NCI-H1092 (cell line): ENCODE data around the gene PARD3B.

ENCODE experiments used
- DNase-seq: peaks from one replicate; lab custom pipeline; 2025; lab: John Stamatoyannopoulos, UW

Gene PARD3B

DNA sequence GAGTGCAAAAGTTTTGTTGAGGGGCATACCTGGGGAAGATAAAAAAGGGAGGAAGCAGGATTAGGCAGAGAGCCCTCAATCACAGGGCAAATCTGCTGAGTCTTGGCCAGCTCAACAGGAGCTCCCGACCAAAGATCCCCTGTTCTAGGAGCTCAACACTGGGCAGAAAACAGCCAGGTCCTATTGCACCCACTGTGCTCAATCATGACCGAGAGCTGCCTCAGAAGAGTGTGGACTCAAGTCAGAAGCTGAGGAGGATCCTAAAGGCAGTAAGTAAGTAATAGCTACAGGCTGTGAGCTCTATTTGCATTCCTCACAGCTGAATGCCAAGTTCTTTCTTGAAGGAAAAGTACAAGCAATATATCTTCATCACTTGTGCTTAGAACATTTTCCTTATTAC is 802.6 kb downstream of the PARD3B start:
- no peak for DNase-seq

DNA sequence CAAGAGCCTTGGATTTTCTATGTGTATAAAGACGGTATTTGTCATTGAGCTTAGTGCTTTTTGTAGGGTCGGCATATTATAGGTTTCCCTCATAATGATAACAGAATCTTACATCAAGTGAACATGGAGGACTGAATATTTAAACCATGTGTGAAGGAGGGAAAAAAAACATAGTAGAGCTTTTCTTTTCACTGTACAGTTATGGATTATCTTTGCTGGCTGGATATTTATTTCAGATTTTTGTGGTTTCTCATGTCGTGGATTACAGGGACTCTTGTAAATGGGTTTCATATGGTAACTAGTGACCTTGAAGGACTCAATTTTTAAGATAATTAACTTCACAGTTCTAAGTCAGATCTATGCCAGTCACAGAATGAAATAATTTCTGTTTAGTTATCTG is 806.8 kb downstream of the PARD3B start:
- DNase-seq = no peak

- no peak for DNase-seq
These were observed 807.3 kb downstream of the PARD3B start for GRCh38 chr2:205352593-205352992.

- no peak for DNase-seq
These were observed 812.5 kb downstream of the PARD3B start for GRCh38 chr2:205357732-205358131.

- no peak for DNase-seq
These were observed 813.1 kb downstream of the PARD3B start for GRCh38 chr2:205358351-205358815.

- DNase-seq = no peak
These were observed 816.0 kb downstream of the PARD3B start for GRCh38 chr2:205361272-205361671.

DNA sequence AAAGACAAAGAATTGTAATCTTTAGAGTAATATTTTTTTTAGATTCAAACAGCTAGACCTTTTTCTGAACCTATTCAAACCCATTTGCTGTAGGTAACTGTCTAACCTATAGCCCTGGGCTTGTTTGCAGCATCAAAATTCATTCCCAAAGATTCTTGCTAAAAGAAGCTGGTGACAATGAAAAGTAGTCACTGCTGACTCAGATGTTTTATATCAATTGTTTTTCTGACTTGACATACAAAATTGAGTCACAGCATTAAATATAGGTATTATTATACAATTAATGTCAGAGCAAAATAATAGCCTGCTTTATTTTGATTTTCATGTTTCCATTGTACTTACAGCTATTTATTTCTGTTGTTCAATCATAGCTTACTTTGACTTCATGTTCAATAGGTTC is 816.7 kb downstream of the PARD3B start:
- DNase-seq = no peak

- DNase-seq = no peak
These were observed 819.0 kb downstream of the PARD3B start for GRCh38 chr2:205364261-205364660.

- no peak for DNase-seq
These were observed 821.2 kb downstream of the PARD3B start for GRCh38 chr2:205366336-205367060.

GRCh38 chr2:205367331-205367935 is 822.2 kb downstream of the PARD3B start:
- no peak for DNase-seq

- DNase-seq = no peak
These were observed 824.5 kb downstream of the PARD3B start for GRCh38 chr2:205369813-205370212.

DNA sequence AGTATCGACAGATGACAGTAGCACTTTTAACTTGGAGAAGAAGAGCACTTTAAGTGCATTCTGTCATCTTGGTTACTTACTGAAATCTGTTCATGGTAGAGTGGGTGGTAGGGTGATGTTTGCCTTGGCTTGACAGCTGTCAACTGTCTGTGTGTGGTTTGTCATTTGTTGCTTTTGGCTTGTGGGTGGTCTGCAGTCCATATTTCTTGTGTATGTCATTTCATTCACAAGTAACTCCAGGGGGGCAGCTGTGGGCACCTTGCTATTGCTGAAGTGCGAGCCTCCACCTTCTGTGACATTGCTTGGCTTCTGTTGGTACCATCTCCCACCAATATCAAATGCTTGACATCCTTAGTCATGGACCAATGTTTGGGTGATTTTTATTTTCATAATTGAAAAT is 825.5 kb downstream of the PARD3B start:
- no peak for DNase-seq

GRCh38 chr2:205372141-205372540 is 826.9 kb downstream of the PARD3B start:
- DNase-seq = no peak

GRCh38 chr2:205375461-205376448 is 830.5 kb downstream of the PARD3B start:
- no peak for DNase-seq

DNA sequence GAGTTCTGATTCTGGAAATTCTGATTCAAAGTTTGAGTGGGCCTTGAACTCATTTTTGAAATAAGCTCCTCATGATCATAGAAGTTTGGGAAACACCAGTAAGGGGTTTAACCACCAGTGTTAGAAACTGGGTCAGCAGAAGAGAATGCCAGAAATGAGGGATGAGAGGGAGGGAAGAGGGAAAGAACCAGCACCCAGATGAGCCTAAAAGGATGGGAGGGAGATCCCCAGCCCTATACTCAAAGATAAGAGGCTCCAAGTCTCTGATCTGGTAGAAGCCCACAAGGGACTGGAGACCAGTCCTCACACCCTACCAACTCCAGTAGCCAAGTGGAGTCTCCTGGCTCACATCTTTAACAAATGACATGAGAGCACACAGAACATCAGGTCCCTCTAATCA is 832.0 kb downstream of the PARD3B start:
- DNase-seq = no peak

GRCh38 chr2:205383601-205384000 is 838.3 kb downstream of the PARD3B start:
- no peak for DNase-seq

- no peak for DNase-seq
These were observed 840.8 kb downstream of the PARD3B start for GRCh38 chr2:205386109-205386508.

- no peak for DNase-seq
These were observed 842.2 kb downstream of the PARD3B start for GRCh38 chr2:205387350-205388055.

DNA sequence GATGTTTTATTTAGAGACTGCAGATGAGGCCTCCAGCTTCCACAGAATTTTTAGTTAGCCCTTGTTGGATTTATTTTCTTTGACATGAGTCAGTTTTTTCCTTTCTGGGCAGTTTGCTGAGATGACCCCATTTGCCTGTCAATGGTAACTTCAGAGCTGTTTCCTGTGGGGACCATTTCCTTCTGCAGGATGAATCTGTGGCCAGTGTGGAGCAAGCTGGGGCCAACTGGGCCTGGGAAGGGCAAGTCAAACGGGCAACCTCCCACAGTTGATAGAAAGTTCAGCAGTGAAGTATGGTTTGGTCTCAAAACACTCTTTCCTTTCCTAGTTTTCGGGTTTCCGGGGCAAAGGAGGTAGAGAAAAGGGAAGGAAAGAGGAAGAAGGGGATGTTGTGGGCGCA is 845.6 kb downstream of the PARD3B start:
- DNase-seq = no peak

DNA sequence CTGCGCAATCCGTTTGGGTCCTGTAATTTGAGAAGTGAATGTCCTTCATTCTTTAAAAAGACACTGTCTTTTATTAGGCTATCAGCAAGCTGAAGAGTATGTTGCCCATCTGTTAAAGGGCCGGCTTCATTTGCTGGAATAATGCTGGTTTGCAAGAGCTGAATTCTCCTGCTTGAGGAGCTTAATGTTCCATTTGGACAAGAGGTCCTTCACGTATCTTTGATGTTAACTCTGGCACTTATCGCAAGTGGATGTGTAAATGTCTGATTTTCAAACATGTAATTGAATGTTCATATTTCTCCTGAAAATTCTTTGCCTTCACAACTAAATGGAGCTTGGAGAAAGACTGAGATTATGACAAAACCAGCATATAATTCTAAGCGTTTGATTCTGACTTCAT is 856.2 kb downstream of the PARD3B start:
- DNase-seq = no peak

- no peak for DNase-seq
These were observed 856.7 kb downstream of the PARD3B start for GRCh38 chr2:205402011-205402410.

GRCh38 chr2:205403244-205403825 is 858.1 kb downstream of the PARD3B start:
- DNase-seq = no peak
